Endothelial cell of umbilical vein (primary cell): Measurements from ENCODE around the gene SMURF1. TPM values are rescaled to one million over a fixed set of nuclear protein-coding genes. Genes with fewer than 3 reads are reported as not detected.

Experiments
- BruUV-seq: library from RNA; stranded (reverse); fragments of 400-500 nt; replicated peaks from 2 replicates; lab custom pipeline; 2021; lab: Mats Ljungman, UMichigan
- CTCF ChIA-PET: fragments of 300-600, 350-600 bp; sonication (Branson Sonifier 250); formaldehyde crosslinking; loops from one replicate; lab custom pipeline; 2021; ENCODE audit warnings: antibody characterized with exemption, inconsistent platforms; lab: Charles Lee
- POLR2A ChIA-PET: fragments of 300-600, 350-600 bp; sonication (Branson Sonifier 250); formaldehyde crosslinking; loops from one replicate; lab custom pipeline; 2021; ENCODE audit warnings: antibody characterized with exemption, inconsistent platforms; lab: Charles Lee
- DNase-seq: peaks from one replicate; pipeline ENCODE4 v3.0.0-alpha.2; 2011; ENCODE audit warnings: low read depth, low spot score
- FAIRE-seq: peaks from 2 replicates; lab custom pipeline; 2011; peaks lifted over from hg19 to GRCh38; lab: Jason Lieb, UNC
- H2AFZ ChIP-seq: 2 replicates; pipeline ENCODE4 v1.6.0; 2012; ENCODE audit warnings: low read depth, low read length, control low read depth, inconsistent platforms
- H3K27ac ChIP-seq: 2 replicates; pipeline ENCODE4 v1.5.1; 2011; ENCODE audit warnings: low read depth, mild to moderate bottlenecking, control low read depth, low read length, moderate library complexity; ENCODE audit not compliant: insufficient read depth
- H3K27me3 ChIP-seq, 2 experiments: 2 replicates each; pipeline versions ENCODE4 v1.6.0 to v1.6.1; 2011; ENCODE audit warnings: low read length in 2 of 2, mixed read lengths in 1 of 2; ENCODE audit not compliant: control insufficient read depth in 2 of 2, insufficient read depth in 2 of 2
- H3K36me3 ChIP-seq, 2 experiments: 2 replicates in 1 of 2; 3 replicates in 1 of 2; pipeline ENCODE4 v1.5.1; 2011; ENCODE audit warnings: low read length in 2 of 2, mild to moderate bottlenecking in 1 of 2, moderate library complexity in 1 of 2; ENCODE audit not compliant: control insufficient read depth in 2 of 2, insufficient read depth in 2 of 2; ENCODE audit errors: extremely low read depth in 1 of 2
- H3K4me1 ChIP-seq: 3 replicates; pipeline ENCODE4 v1.5.1; 2011; ENCODE audit warnings: mild to moderate bottlenecking, low read length; ENCODE audit not compliant: control insufficient read depth, insufficient read depth; ENCODE audit errors: extremely low read depth
- H3K4me2 ChIP-seq: 2 replicates; pipeline ENCODE4 v1.6.1; 2011; ENCODE audit warnings: low read length, control low read depth, mixed read lengths; ENCODE audit not compliant: insufficient read depth
- H3K4me3 ChIP-seq, 3 experiments: fragments of 200-600 bp in 1 of 3; sonication (generic), shearing (Covaris generic) in 1 of 3; replicated peaks in 1 of 3; 2 replicates each; pipeline ENCODE4 v1.5.1; 2011 to 2016; ENCODE audit warnings: control low read depth in 3 of 3, low read length in 3 of 3, mild to moderate bottlenecking in 2 of 3, inconsistent platforms in 1 of 3, low read depth in 1 of 3, moderate library complexity in 1 of 3; ENCODE audit not compliant: insufficient read depth in 1 of 3
- H3K79me2 ChIP-seq: 2 replicates; pipeline ENCODE4 v1.6.0; 2012; ENCODE audit warnings: low read length, inconsistent platforms; ENCODE audit not compliant: control insufficient read depth, insufficient read depth
- H3K9ac ChIP-seq: replicated peaks from 2 replicates; pipeline ENCODE3; 2011; ENCODE audit warnings: low read length, control low read depth; ENCODE audit not compliant: insufficient read depth; ENCODE audit errors: extremely low read depth
- H3K9me1 ChIP-seq: replicated peaks from 3 replicates; pipeline ENCODE4 v1.6.0; 2011; ENCODE audit warnings: mild to moderate bottlenecking, low read length; ENCODE audit not compliant: control insufficient read depth, insufficient read depth; ENCODE audit errors: extremely low read depth
- H3K9me3 ChIP-seq: replicated peaks from 2 replicates; pipeline ENCODE4 v1.5.1; 2012; ENCODE audit warnings: low read length, inconsistent platforms; ENCODE audit not compliant: control insufficient read depth, insufficient read depth
- H4K20me1 ChIP-seq: replicated peaks from 2 replicates; pipeline ENCODE3; 2011; ENCODE audit warnings: mild to moderate bottlenecking, low read length; ENCODE audit not compliant: control insufficient read depth, insufficient read depth; ENCODE audit errors: extremely low read depth
- EZH2 ChIP-seq: IDR thresholded peaks from 2 replicates; pipeline ENCODE4 v1.6.1; 2012; ENCODE audit warnings: borderline replicate concordance, low read depth, mild to moderate bottlenecking, moderate library complexity, low read length, inconsistent platforms; ENCODE audit not compliant: severe bottlenecking
- FOS ChIP-seq: IDR thresholded peaks from 2 replicates; pipeline ENCODE4 v1.6.1; 2011; ENCODE audit warnings: mild to moderate bottlenecking, low read length, moderate library complexity, borderline replicate concordance; ENCODE audit not compliant: insufficient read depth
- GATA2 ChIP-seq: IDR thresholded peaks from 2 replicates; pipeline ENCODE4 v1.7.0; 2011; ENCODE audit warnings: low read depth, mild to moderate bottlenecking, moderate library complexity, mixed read lengths, low read length; ENCODE audit not compliant: insufficient read length, insufficient read depth
- JUN ChIP-seq: IDR thresholded peaks from 2 replicates; pipeline ENCODE4 v1.6.1; 2011; ENCODE audit warnings: borderline replicate concordance, low read depth; ENCODE audit not compliant: insufficient read length, insufficient read depth
- MYC ChIP-seq: IDR thresholded peaks from one replicate; pipeline ENCODE4 v1.6.1; 2011; ENCODE audit warnings: mild to moderate bottlenecking, low read depth, low read length
- POLR2A ChIP-seq: IDR thresholded peaks from 2 replicates; pipeline ENCODE4 v1.6.1; 2012; ENCODE audit warnings: low read depth, mild to moderate bottlenecking, control low read depth, low read length
- POLR2AphosphoS5 ChIP-seq: IDR thresholded peaks from 2 replicates; pipeline ENCODE4 v1.6.1; 2012; ENCODE audit warnings: low read depth, mild to moderate bottlenecking, control low read depth, low read length, moderate library complexity; ENCODE audit not compliant: insufficient read depth
- dilution Hi-C: fragments of 300-500 bp; cut with MboI; formaldehyde crosslinking; loops from one replicate; pipeline ENCODE4 v1.15.0; 2019; ENCODE audit warnings: low sequenced_read_pairs; ENCODE audit not compliant: extremely low pct_ligation_motif_present
- intact Hi-C: fragments of 100-400 bp; cut with micrococcal nuclease; formaldehyde crosslinking; loops from one replicate; pipeline ENCODE4 v1.10.0; 2022
- polyA plus RNA-seq, 4 experiments: library from polyadenylated mRNA; depleted of rRNA in 3 of 4; stranded (reverse) in 3 of 4; unstranded in 1 of 4; fragments of >200 nt; gene quantifications; 2 replicates each; pipeline versions ENCODE4 v1.2.1 to v1.2.3, GENCODE V29; 2011 to 2012; ENCODE audit warnings: missing spikeins in 1 of 4
- total RNA-seq: library from RNA; stranded (reverse); gene quantifications from 2 replicates; pipeline ENCODE4 v1.2.3, GENCODE V29; 2021
- TF ChIP-seq, protein P1 (sequence below): IDR thresholded peaks from 2 replicates; pipeline ENCODE4 v1.6.1; 2011; ENCODE audit not compliant: insufficient read depth, insufficient read length
- TF ChIP-seq, protein P2 (sequence below), 2 donors: IDR thresholded peaks; 1 replicate in 1 of 2; 2 replicates in 1 of 2; pipeline ENCODE4 v1.5.1; 2011; ENCODE audit warnings: low read length in 2 of 2, mild to moderate bottlenecking in 2 of 2, moderate library complexity in 2 of 2, control low read depth in 1 of 2, inconsistent platforms in 1 of 2, low read depth in 1 of 2; ENCODE audit not compliant: insufficient read depth in 1 of 2; ENCODE audit errors: extremely low read depth in 1 of 2

Gene SMURF1
- total and polyA plus RNA-seq, 2 donors (not counting 3 experiments of a cell fraction or from before 2014, with no cell fraction given), result 11.5 to 22.8 TPM

DNA sequence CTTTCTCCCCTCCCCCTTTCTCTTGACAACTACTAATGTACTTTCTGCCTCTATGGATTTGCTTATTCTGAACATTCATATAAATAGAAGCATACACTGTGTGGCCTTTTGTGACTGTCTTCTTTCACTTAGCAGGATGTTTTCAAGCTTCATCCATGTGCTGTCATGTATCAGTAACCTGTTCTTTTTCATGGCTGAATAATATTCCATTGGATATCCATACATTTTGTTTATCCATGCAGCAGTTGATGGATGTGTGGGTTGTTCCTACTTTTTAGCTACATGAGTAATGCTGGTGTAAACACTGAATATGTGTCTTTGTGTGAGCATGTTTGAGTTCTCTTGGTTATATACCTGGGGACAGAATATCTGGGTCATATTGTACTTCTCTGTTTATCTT lies 158.0 kb downstream of the SMURF1 start:
- H3K4me3 ChIP-seq, result no peak overlapping the region
- H3K27ac ChIP-seq, result no peak overlapping the region
- TF ChIP-seq POLR2A (no peak), POLR2AphosphoS5 (no peak), JUN (no peak), GATA2 (no peak), EZH2 (no peak), MYC (no peak), FOS (no peak)
- TF ChIP-seq, protein P1, sequence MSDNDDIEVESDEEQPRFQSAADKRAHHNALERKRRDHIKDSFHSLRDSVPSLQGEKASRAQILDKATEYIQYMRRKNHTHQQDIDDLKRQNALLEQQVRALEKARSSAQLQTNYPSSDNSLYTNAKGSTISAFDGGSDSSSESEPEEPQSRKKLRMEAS, result no peak
- TF ChIP-seq, protein P2, sequence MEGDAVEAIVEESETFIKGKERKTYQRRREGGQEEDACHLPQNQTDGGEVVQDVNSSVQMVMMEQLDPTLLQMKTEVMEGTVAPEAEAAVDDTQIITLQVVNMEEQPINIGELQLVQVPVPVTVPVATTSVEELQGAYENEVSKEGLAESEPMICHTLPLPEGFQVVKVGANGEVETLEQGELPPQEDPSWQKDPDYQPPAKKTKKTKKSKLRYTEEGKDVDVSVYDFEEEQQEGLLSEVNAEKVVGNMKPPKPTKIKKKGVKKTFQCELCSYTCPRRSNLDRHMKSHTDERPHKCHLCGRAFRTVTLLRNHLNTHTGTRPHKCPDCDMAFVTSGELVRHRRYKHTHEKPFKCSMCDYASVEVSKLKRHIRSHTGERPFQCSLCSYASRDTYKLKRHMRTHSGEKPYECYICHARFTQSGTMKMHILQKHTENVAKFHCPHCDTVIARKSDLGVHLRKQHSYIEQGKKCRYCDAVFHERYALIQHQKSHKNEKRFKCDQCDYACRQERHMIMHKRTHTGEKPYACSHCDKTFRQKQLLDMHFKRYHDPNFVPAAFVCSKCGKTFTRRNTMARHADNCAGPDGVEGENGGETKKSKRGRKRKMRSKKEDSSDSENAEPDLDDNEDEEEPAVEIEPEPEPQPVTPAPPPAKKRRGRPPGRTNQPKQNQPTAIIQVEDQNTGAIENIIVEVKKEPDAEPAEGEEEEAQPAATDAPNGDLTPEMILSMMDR (IDR thresholded peaks at IDR 0.05; ENCODE audit: extremely low read depth in 1 of 2, insufficient read depth in 1 of 2, low read depth in 1 of 2, low read length in 2 of 2), result no peak
- H3K36me3 ChIP-seq, result peaks cover 39 to 40% of the 10 kb centered on the region in 2 experiments
- dilution Hi-C loops, result no loop called here
- no peaks in the 10 kb centered on the region for H3K9me3 ChIP-seq
- no peaks in the 10 kb centered on the region for H3K4me1 ChIP-seq
- intact Hi-C loops, result no loop called here
- no peak overlapping the region for H3K4me2 ChIP-seq
- no TSS peak for BruUV-seq
- H4K20me1 ChIP-seq, result no peaks in the 10 kb centered on the region
- no peaks in the 10 kb centered on the region for H3K79me2 ChIP-seq
- H2AFZ ChIP-seq, result no peak overlapping the region
- FAIRE-seq (no peak), DNase-seq (no peak)
- POLR2A ChIA-PET, result no interaction called here
- no peaks in the 10 kb centered on the region for H3K27me3 ChIP-seq
- H3K9ac ChIP-seq, result no peak overlapping the region
- H3K9me1 ChIP-seq, result no peaks in the 10 kb centered on the region
- CTCF ChIA-PET, result interaction anchor here (1.5 kb wide), 1 partner anchor 26 kb away, joined by 5 read pairs; no protein-coding TSS in a partner anchor
